ENCODE measurements around the gene KDM7A.
"Not testable (repeated sequence)": the region's sequence is repeated elsewhere in the genome, so short reads cannot be mapped to it uniquely, and the experiment has no call there.

Gene KDM7A

GRCh38 chr7:140211698-140212097 lies 34.9 kb upstream of the KDM7A start:
- no peak for TF ChIP-seq CTCF (IDR thresholded peaks at IDR 0.05; ENCODE audit: low read depth, low read length, missing control alignments)
- no peak for DNase-seq (ENCODE audit: low read depth)
- H3K4me3 ChIP-seq (ENCODE audit: low read depth, low read length): no peak overlapping the region

GRCh38 chr7:140209866-140210609 lies 33.3 kb upstream of the KDM7A start:
- H3K4me3 ChIP-seq (ENCODE audit: low read depth, low read length): peak overlapping the region; percentile 20
- peak; percentile 95 for DNase-seq (ENCODE audit: low read depth)
- no peak for TF ChIP-seq CTCF (IDR thresholded peaks at IDR 0.05; ENCODE audit: low read depth, low read length, missing control alignments)

DNA sequence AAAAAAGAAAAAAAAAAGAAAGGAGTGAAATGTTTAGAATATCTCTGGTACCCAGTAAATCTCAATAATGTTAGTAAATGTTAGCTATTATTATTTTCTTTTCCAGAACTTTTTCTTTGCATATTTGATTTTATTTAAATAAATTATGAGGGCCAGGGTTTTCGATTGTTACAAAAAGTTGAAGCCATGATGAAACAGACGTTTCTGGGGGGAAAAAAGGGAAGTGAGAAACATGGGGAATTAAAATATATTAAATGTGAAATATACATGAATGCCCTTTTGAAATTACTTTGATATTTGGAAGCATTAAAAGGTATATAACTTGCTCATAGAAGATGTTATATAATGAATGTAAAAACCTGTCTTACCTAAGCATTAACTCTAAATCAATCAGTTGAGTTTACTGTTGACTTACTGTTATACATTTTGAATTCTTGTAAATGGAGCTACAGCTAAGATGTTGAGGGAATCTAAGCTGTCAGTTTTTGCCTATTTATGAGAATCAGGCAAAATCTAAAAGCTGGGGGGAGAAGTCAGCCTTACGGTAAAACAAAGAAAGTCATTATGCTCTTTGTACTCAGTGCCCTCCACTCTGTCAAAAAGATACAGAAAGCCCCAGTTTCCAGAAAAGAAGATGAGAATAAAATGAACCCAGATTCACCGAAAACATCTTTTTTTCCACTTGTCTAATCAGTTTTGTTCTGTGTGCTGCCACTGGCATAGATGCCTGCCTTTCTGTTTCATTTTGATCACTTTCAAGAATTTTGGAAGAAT lies 30.0 kb upstream of the KDM7A start:
- TF ChIP-seq CTCF (IDR thresholded peaks at IDR 0.05; ENCODE audit: low read depth, low read length, missing control alignments): no peak
- no peak for DNase-seq (ENCODE audit: low read depth)
- no peak overlapping the region for H3K4me3 ChIP-seq (ENCODE audit: low read depth, low read length)

- DNase-seq (ENCODE audit: low read depth): no peak
- TF ChIP-seq CTCF (IDR thresholded peaks at IDR 0.05; ENCODE audit: low read depth, low read length, missing control alignments): no peak
- H3K4me3 ChIP-seq (ENCODE audit: low read depth, low read length): no peak overlapping the region
Observed at GRCh38 chr7:140205600-140205999, 28.8 kb upstream of the KDM7A start.

DNA sequence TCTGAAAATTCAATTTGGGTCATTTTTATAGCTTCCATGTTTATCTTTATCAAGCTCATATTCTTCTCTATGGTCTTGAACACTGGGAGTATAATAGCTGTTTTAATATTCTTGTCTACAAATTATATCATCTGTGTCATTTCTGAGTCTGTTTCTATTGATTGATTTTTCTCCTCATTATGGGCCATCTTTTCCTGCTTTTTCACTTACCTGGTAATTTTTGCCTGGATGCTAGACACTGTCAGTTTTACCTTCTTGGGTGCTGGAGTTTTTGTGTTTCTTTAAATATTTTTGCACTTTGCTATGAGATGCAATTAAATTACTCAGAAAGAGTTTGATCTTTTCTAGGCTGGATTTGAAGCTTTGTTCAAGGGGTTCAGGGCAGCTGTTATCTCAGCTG lies 26.8 kb upstream of the KDM7A start:
- TF ChIP-seq CTCF (IDR thresholded peaks at IDR 0.05; ENCODE audit: low read depth, low read length, missing control alignments): no peak
- DNase-seq (ENCODE audit: low read depth): no peak
- no peak overlapping the region for H3K4me3 ChIP-seq (ENCODE audit: low read depth, low read length)

DNA sequence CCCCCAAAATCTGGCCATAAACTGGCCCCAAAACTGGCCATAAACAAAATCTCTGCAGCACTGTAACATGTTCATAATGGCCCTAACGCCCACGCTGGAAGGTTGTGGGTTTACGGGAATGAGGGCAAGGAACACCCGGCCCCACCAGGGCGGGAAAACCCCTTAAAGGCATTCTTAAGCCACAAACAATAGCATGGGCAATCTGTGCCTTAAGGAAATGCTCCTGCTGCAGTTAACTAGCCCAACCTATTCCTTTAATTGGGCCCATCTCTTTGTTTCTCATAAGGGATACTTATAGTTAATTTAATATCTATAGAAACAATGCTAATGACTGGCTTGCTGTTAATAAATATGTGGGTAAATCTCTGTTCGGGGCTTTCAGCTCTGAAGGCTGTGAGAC lies 26.2 kb upstream of the KDM7A start:
- not testable (repeated sequence) for DNase-seq (ENCODE audit: low read depth); H3K4me3 ChIP-seq (ENCODE audit: low read depth, low read length)

GRCh38 chr7:140201393-140201792 lies 24.6 kb upstream of the KDM7A start:
- no peak overlapping the region for H3K4me3 ChIP-seq (ENCODE audit: low read depth, low read length)
- no peak for DNase-seq (ENCODE audit: low read depth)
- TF ChIP-seq CTCF (IDR thresholded peaks at IDR 0.05; ENCODE audit: low read depth, low read length, missing control alignments): no peak
